Measurements from ENCODE around the gene IFT122. TPM values are rescaled to one million over a fixed set of nuclear protein-coding genes. Genes with fewer than 3 reads are reported as not detected.
A peak's percentile ranks its signal among the peaks of the same experiment; 100 is the strongest.

Gene IFT122
- total RNA-seq, 1 experiment from 2014 or later: 30.0 TPM

GRCh38 chr3:129449279-129450115 lies 9.5 kb downstream of the IFT122 start:
- peak overlapping the region; percentile 42 for H3K27ac Mint-ChIP-seq (ENCODE audit: unreplicated experiment)
- no TSS peak for BruUV-seq (replicated peaks)

GRCh38 chr3:129453732-129454131 lies 13.7 kb downstream of the IFT122 start:
- H3K36me3 Mint-ChIP-seq (ENCODE audit: insufficient read depth, unreplicated experiment): peaks cover 10% of the 10 kb centered on the region
- peaks cover 6% of the 10 kb centered on the region for H3K4me1 Mint-ChIP-seq (ENCODE audit: low read depth, unreplicated experiment)
- Histone ChIP-seq H3K4me1 (peaks cover 11% of the 10 kb centered on the region; the same call in 1 of the 2 replicates), H3K27me3 (replicated peaks; ENCODE audit: control insufficient read depth, insufficient read depth, low read length) (no peaks in the 10 kb centered on the region), H3K9me3 (no peaks in the 10 kb centered on the region), H3K36me3 (ENCODE audit: control insufficient read depth, insufficient read depth, low read length) (no peaks in the 10 kb centered on the region), H3K4me3 (ENCODE audit: low read depth, low read length) (no peak overlapping the region)
- no peak for DNase-seq
- H3K27me3 Mint-ChIP-seq (ENCODE audit: insufficient read depth, unreplicated experiment): no peaks in the 10 kb centered on the region
- BruUV-seq (replicated peaks): no TSS peak
- no peak overlapping the region for H3K27ac Mint-ChIP-seq (ENCODE audit: unreplicated experiment)
- no peak overlapping the region for H3K4me3 Mint-ChIP-seq (ENCODE audit: unreplicated experiment)
- CTCF ChIA-PET: interaction anchor here (0.5 kb wide), 1 partner anchor 248 kb away, joined by 5 read pairs; no protein-coding TSS in a partner anchor
- POLR2A ChIA-PET: no interaction called here
- no peaks in the 10 kb centered on the region for H3K9me3 Mint-ChIP-seq (ENCODE audit: unreplicated experiment)
- intact Hi-C loops (cut with micrococcal nuclease; ENCODE audit: unreplicated experiment): no loop called here
- TF ChIP-seq CTCF (IDR thresholded peaks at IDR 0.05; ENCODE audit: insufficient read depth in 1 of 2, low read depth in 1 of 2, low read length in 1 of 2, severe bottlenecking in 1 of 2, unreplicated experiment in 1 of 2): no peak

More at GRCh38 chr3:129449279-129450115, 9.5 kb downstream of the IFT122 start:
- POLR2A ChIA-PET: no interaction called here
- Mint-ChIP-seq H3K27me3 (ENCODE audit: insufficient read depth, unreplicated experiment) (no peaks in the 10 kb centered on the region), H3K4me1 (ENCODE audit: low read depth, unreplicated experiment) (peaks cover 20% of the 10 kb centered on the region), H3K36me3 (ENCODE audit: insufficient read depth, unreplicated experiment) (peaks cover 12% of the 10 kb centered on the region), H3K9me3 (ENCODE audit: unreplicated experiment) (no peaks in the 10 kb centered on the region), H3K4me3 (ENCODE audit: unreplicated experiment) (no peak overlapping the region)
- H3K36me3 ChIP-seq (ENCODE audit: control insufficient read depth, insufficient read depth, low read length): no peaks in the 10 kb centered on the region
- CTCF ChIA-PET: no interaction called here
- no peaks in the 10 kb centered on the region for H3K9me3 ChIP-seq
- H3K4me3 ChIP-seq (ENCODE audit: low read depth, low read length): no peak overlapping the region
- H3K27me3 ChIP-seq (replicated peaks; ENCODE audit: control insufficient read depth, insufficient read depth, low read length): no peaks in the 10 kb centered on the region
- intact Hi-C loops (cut with micrococcal nuclease; ENCODE audit: unreplicated experiment): no loop called here
- no peak for TF ChIP-seq CTCF (IDR thresholded peaks at IDR 0.05; ENCODE audit: insufficient read depth in 1 of 2, low read depth in 1 of 2, low read length in 1 of 2, severe bottlenecking in 1 of 2, unreplicated experiment in 1 of 2)
- H3K4me1 ChIP-seq: peaks cover 44% of the 10 kb centered on the region
- no peak for DNase-seq

- POLR2A ChIA-PET: no interaction called here
- H3K36me3 ChIP-seq (ENCODE audit: control insufficient read depth, insufficient read depth, low read length): no peaks in the 10 kb centered on the region; the same call in 1 of the 2 replicates
- H3K4me3 Mint-ChIP-seq (ENCODE audit: unreplicated experiment): no peak overlapping the region
- H3K4me1 Mint-ChIP-seq (ENCODE audit: low read depth, unreplicated experiment): peaks cover 14% of the 10 kb centered on the region
- no peaks in the 10 kb centered on the region for H3K9me3 ChIP-seq
- H3K36me3 Mint-ChIP-seq (ENCODE audit: insufficient read depth, unreplicated experiment): peaks cover 12% of the 10 kb centered on the region
- H3K9me3 Mint-ChIP-seq (ENCODE audit: unreplicated experiment): no peaks in the 10 kb centered on the region
- intact Hi-C loops (cut with micrococcal nuclease; ENCODE audit: unreplicated experiment): no loop called here
- no TSS peak for BruUV-seq (replicated peaks)
- CTCF ChIA-PET: interaction anchor here (0.5 kb wide), 1 partner anchor 19 kb away, joined by 3 read pairs; no protein-coding TSS in a partner anchor
- no peak overlapping the region for H3K27ac Mint-ChIP-seq (ENCODE audit: unreplicated experiment)
- no peaks in the 10 kb centered on the region for H3K27me3 ChIP-seq (replicated peaks; ENCODE audit: control insufficient read depth, insufficient read depth, low read length)
- DNase-seq: no peak
- no peak for TF ChIP-seq CTCF (IDR thresholded peaks at IDR 0.05; ENCODE audit: insufficient read depth in 1 of 2, low read depth in 1 of 2, low read length in 1 of 2, severe bottlenecking in 1 of 2, unreplicated experiment in 1 of 2)
- H3K27me3 Mint-ChIP-seq (ENCODE audit: insufficient read depth, unreplicated experiment): no peaks in the 10 kb centered on the region
- no peak overlapping the region for H3K4me3 ChIP-seq (ENCODE audit: low read depth, low read length)
- H3K4me1 ChIP-seq: peaks cover 13% of the 10 kb centered on the region
Observed at GRCh38 chr3:129460155-129460554, 20.1 kb downstream of the IFT122 start.
